PC-9 (cell line): ENCODE data around the gene MIDN. TPM values are rescaled to one million over a fixed set of nuclear protein-coding genes. Genes with fewer than 3 reads are reported as not detected.

ENCODE experiments used
- BruUV-seq: library from RNA; stranded (reverse); fragments of 400-500 nt; replicated peaks from 2 replicates; lab custom pipeline; 2021; lab: Mats Ljungman, UMichigan
- CTCF ChIA-PET: fragments of 300-600 bp; sonication (Branson Sonifier 250); formaldehyde crosslinking; loops from one replicate; lab custom pipeline; 2022; ENCODE audit warnings: antibody characterized with exemption; lab: Charles Lee
- POLR2A ChIA-PET: fragments of 300-600 bp; sonication (Branson Sonifier 250); formaldehyde crosslinking; loops from one replicate; lab custom pipeline; 2022; ENCODE audit warnings: antibody characterized with exemption; ENCODE audit not compliant: unreplicated experiment; lab: Charles Lee
- DNase-seq, 2 experiments: peaks; one replicate each; pipeline versions ENCODE4 v3.0.0 to v3.0.0-alpha.2; 2015 to 2022; ENCODE audit warnings: mixed read lengths in 1 of 2
- H2AFZ ChIP-seq: fragments of 200-600 bp; sonication (generic); 2 replicates; pipeline ENCODE4 v1.8.1; 2017; ENCODE audit warnings: antibody characterized with exemption
- H3F3A ChIP-seq: fragments of 200-600 bp; sonication (generic); 2 replicates; pipeline ENCODE4 v1.8.1; 2017; ENCODE audit warnings: antibody characterized with exemption, mild to moderate bottlenecking, low read depth; ENCODE audit not compliant: insufficient read depth
- H3K27ac ChIP-seq: fragments of 200-600 bp; sonication (generic); 2 replicates; pipeline ENCODE4 v1.6.1; 2016; ENCODE audit warnings: mixed run types
- H3K27me3 ChIP-seq: fragments of 200-600 bp; sonication (generic); 2 replicates; pipeline ENCODE4 v1.6.1; 2016; ENCODE audit warnings: low read depth, mixed run types; ENCODE audit not compliant: insufficient read depth
- H3K36me3 ChIP-seq: fragments of 200-600 bp; sonication (generic); 2 replicates; pipeline ENCODE4 v1.6.1; 2016; ENCODE audit warnings: low read depth, mixed run types
- H3K4me1 ChIP-seq: fragments of 200-600 bp; sonication (generic); replicated peaks from 2 replicates; pipeline ENCODE4 v1.6.1; 2016; ENCODE audit warnings: mixed run types; ENCODE audit not compliant: insufficient read depth
- H3K4me2 ChIP-seq: fragments of 200-600 bp; sonication (generic); 2 replicates; pipeline ENCODE4 v1.6.1; 2017; ENCODE audit warnings: mixed run types
- H3K4me3 ChIP-seq: fragments of 200-600 bp; sonication (generic); 2 replicates; pipeline ENCODE4 v1.6.1; 2016; ENCODE audit warnings: mixed run types
- H3K79me2 ChIP-seq: fragments of 200-600 bp; sonication (generic); 2 replicates; pipeline ENCODE4 v1.6.1; 2017; ENCODE audit warnings: low read depth, mixed run types
- H3K9me2 ChIP-seq: fragments of 200-600 bp; sonication (generic); 2 replicates; pipeline ENCODE4 v1.8.1; 2017; ENCODE audit warnings: mild to moderate bottlenecking; ENCODE audit not compliant: insufficient read depth
- H3K9me3 ChIP-seq: fragments of 200-600 bp; sonication (generic); 2 replicates; pipeline ENCODE4 v1.8.1; 2016; ENCODE audit warnings: low read depth; ENCODE audit not compliant: insufficient read depth
- H4K20me1 ChIP-seq: fragments of 200-600 bp; sonication (generic); 2 replicates; pipeline ENCODE4 v1.8.1; 2017; ENCODE audit not compliant: insufficient read depth
- CTCF ChIP-seq: fragments of 200-600 bp; sonication (generic); conservative IDR thresholded peaks from 2 replicates; pipeline ENCODE4 v1.6.1; 2017; ENCODE audit warnings: mixed run types, antibody characterized with exemption, mild to moderate bottlenecking, moderate library complexity
- EZH2 ChIP-seq: fragments of 200-600 bp; sonication (generic); IDR thresholded peaks from 2 replicates; pipeline ENCODE4 v1.8.0; 2017; ENCODE audit warnings: antibody characterized with exemption, low read depth
- intact Hi-C: fragments of 100-400 bp; cut with micrococcal nuclease; formaldehyde crosslinking; loops from one replicate; pipeline ENCODE4 v1.10.0; 2022; ENCODE audit not compliant: unreplicated experiment
- total RNA-seq: library from RNA; stranded (reverse); gene quantifications from 2 replicates; pipeline ENCODE4 v1.2.3, GENCODE V29; 2021

MIDN gene
- total RNA-seq, 1 experiment from 2014 or later = 61.4 TPM

- no TSS peak for BruUV-seq
- peaks cover 34% of the 10 kb centered on the region; the same call in 1 of the 2 replicates for H3K27me3 ChIP-seq
Observed at GRCh38 chr19:1290703-1291651, 42.6 kb downstream of the MIDN start.

GRCh38 chr19:1291761-1292418 lies 43.5 kb downstream of the MIDN start:
- Histone ChIP-seq H3K36me3 (no peaks in the 10 kb centered on the region), H3K9me2 (no peaks in the 10 kb centered on the region), H3K4me2 (no peak overlapping the region), H2AFZ (no peak overlapping the region), H3K27me3 (peaks cover 29% of the 10 kb centered on the region; the same call in 1 of the 2 replicates), H3K79me2 (no peaks in the 10 kb centered on the region), H3K4me1 (no peaks in the 10 kb centered on the region), H4K20me1 (no peaks in the 10 kb centered on the region), H3K4me3 (no peak overlapping the region), H3K9me3 (no peaks in the 10 kb centered on the region), H3K27ac (no peak overlapping the region), H3F3A (no peaks in the 10 kb centered on the region)
- no peak for DNase-seq
- POLR2A ChIA-PET = no interaction called here
- CTCF ChIA-PET = no interaction called here
- intact Hi-C loops = no loop called here
- BruUV-seq = no TSS peak
- TF ChIP-seq CTCF (no peak), EZH2 (no peak)

More at GRCh38 chr19:1290703-1291651, 42.6 kb downstream of the MIDN start:
- TF ChIP-seq EZH2 = no peak
- ChIA-PET POLR2A (no interaction called here), CTCF (no interaction called here)
- DNase-seq = no peak
- Histone ChIP-seq H3K79me2 (no peaks in the 10 kb centered on the region), H3K27ac (no peak overlapping the region), H3F3A (no peaks in the 10 kb centered on the region), H3K4me1 (no peaks in the 10 kb centered on the region), H3K4me2 (no peak overlapping the region), H3K4me3 (no peak overlapping the region), H3K36me3 (no peaks in the 10 kb centered on the region), H3K9me2 (no peaks in the 10 kb centered on the region), H4K20me1 (no peaks in the 10 kb centered on the region), H2AFZ (no peak overlapping the region), H3K9me3 (no peaks in the 10 kb centered on the region)
- intact Hi-C loops = no loop called here

GRCh38 chr19:1292419-1293151 lies 44.2 kb downstream of the MIDN start:
- Histone ChIP-seq H3K9me3 (no peaks in the 10 kb centered on the region), H2AFZ (no peak overlapping the region), H3K27me3 (peaks cover 22% of the 10 kb centered on the region; the same call in 1 of the 2 replicates), H4K20me1 (no peaks in the 10 kb centered on the region), H3K4me3 (no peak overlapping the region), H3K4me2 (no peak overlapping the region), H3K9me2 (no peaks in the 10 kb centered on the region), H3K27ac (no peak overlapping the region), H3K36me3 (no peaks in the 10 kb centered on the region), H3K4me1 (no peaks in the 10 kb centered on the region), H3K79me2 (no peaks in the 10 kb centered on the region), H3F3A (no peaks in the 10 kb centered on the region)
- no TSS peak for BruUV-seq
- TF ChIP-seq EZH2 (no peak), CTCF (no peak)
- ChIA-PET POLR2A (no interaction called here), CTCF (no interaction called here)
- DNase-seq = no peak
- intact Hi-C loops = no loop called here
